GM12878 (cell line): Measurements from ENCODE around the gene SPAG9.

Source experiments
- CTCF ChIP-seq, 3 experiments: IDR thresholded peaks in 2 of 3; conservative IDR thresholded peaks in 1 of 3; 2 replicates each; pipeline ENCODE4 v1.5.1; 2011; ENCODE audit warnings: low read depth in 3 of 3, low read length in 3 of 3, mild to moderate bottlenecking in 3 of 3, control low read depth in 2 of 3, moderate library complexity in 2 of 3, inconsistent platforms in 1 of 3, mixed read lengths in 1 of 3; ENCODE audit not compliant: control insufficient read depth in 2 of 3, insufficient read depth in 1 of 3; ENCODE audit errors: extremely low read depth in 1 of 3
- ELK1 ChIP-seq: IDR thresholded peaks from 2 replicates; pipeline ENCODE4 v1.6.1; 2012; ENCODE audit warnings: low read depth, low read length, improper control_type of control experiment
- EZH2 ChIP-seq: IDR thresholded peaks from 2 replicates; pipeline ENCODE4 v1.6.1; 2012; ENCODE audit warnings: low read depth, mild to moderate bottlenecking, control low read depth, inconsistent platforms, low read length, borderline replicate concordance; ENCODE audit not compliant: control insufficient read depth
- KDM1A ChIP-seq: fragments of 200-600 bp; sonication (generic); IDR thresholded peaks from 2 replicates; pipeline ENCODE4 v1.6.1; 2016; ENCODE audit warnings: borderline replicate concordance
- RCOR1 ChIP-seq: conservative IDR thresholded peaks from 2 replicates; pipeline ENCODE4 v1.6.1; 2012; ENCODE audit warnings: low read depth, low read length, improper control_type of control experiment
- RFX5 ChIP-seq: IDR thresholded peaks from 2 replicates; pipeline ENCODE4 v1.6.1; 2011; ENCODE audit warnings: low read depth, low read length, improper control_type of control experiment
- ZBTB40 ChIP-seq: fragments of 450-650 bp; IDR thresholded peaks from 2 replicates; pipeline ENCODE4 v1.6.1; 2016; ENCODE audit warnings: mild to moderate bottlenecking, moderate library complexity, borderline replicate concordance
- TF ChIP-seq, protein P1 (sequence below): fragments of 150-350 bp; IDR thresholded peaks from 2 replicates; pipeline ENCODE4 v1.6.1; 2014; ENCODE audit warnings: mild to moderate bottlenecking, low read depth, low read length

DNA sequence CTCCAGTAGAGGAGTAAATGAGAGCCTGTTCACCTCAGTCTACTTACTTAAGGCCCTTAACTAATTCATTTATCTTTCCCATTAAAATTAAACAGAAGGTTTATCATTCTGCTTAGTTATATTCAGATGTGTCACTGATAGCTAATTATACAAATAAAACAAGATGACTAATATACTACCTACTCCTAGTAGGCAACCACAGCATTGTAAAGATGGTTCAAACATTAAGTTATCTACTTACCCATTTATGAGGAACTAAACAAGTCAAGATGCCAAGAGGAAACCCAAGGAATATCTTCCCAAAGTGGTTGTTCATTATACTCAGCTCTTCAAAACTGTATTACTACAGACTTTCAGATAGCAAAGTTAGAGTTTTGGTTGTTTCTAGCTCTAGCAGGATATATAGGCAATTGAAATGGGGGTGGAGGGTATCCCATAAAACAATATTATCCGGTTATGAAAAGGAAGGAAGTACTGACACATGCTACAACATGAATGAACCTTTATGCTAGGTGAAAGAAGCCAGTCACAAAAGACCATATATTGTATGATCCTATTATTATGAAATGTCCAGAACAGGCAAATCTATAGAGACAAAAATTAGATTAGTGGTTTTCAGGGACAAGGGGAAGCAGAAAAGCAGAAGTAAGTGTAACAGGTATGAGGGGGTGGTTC is 56.5 kb downstream of the SPAG9 start:
- TF ChIP-seq KDM1A (no peak), CTCF (IDR thresholded peaks at IDR 0.05 in 2 of 3, conservative IDR thresholded peaks at IDR 0.05 in 1 of 3; ENCODE audit: control insufficient read depth in 2 of 3, extremely low read depth in 1 of 3, insufficient read depth in 1 of 3, low read depth in 3 of 3, low read length in 3 of 3) (no peak), ZBTB40 (no peak), EZH2 (no peak), ELK1 (no peak), RFX5 (no peak), RCOR1 (no peak)
- TF ChIP-seq, protein P1, sequence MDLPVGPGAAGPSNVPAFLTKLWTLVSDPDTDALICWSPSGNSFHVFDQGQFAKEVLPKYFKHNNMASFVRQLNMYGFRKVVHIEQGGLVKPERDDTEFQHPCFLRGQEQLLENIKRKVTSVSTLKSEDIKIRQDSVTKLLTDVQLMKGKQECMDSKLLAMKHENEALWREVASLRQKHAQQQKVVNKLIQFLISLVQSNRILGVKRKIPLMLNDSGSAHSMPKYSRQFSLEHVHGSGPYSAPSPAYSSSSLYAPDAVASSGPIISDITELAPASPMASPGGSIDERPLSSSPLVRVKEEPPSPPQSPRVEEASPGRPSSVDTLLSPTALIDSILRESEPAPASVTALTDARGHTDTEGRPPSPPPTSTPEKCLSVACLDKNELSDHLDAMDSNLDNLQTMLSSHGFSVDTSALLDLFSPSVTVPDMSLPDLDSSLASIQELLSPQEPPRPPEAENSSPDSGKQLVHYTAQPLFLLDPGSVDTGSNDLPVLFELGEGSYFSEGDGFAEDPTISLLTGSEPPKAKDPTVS: no peak
